ENCODE results near the gene OR3A2.

DNA sequence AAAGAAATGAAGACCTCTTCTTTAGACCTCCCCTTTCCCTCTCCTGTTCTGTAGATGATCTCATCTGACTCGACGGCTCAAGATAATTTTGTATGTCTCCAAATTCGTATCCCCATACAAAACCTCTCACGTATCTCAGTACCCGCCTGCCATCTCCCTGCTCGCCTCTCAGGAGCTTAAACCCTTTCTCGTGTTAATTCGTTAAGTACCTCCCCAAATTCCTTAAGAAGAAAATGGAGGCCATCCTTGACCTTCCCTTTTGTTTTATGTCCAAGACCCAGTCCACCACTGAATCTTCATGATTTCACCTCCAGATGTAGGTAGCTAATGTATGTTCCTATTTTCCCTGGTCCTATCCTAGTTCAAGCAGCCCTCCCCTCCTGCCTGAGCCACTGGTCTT lies 129.5 kb downstream of the OR3A2 start:
- TF ChIP-seq, protein P1, sequence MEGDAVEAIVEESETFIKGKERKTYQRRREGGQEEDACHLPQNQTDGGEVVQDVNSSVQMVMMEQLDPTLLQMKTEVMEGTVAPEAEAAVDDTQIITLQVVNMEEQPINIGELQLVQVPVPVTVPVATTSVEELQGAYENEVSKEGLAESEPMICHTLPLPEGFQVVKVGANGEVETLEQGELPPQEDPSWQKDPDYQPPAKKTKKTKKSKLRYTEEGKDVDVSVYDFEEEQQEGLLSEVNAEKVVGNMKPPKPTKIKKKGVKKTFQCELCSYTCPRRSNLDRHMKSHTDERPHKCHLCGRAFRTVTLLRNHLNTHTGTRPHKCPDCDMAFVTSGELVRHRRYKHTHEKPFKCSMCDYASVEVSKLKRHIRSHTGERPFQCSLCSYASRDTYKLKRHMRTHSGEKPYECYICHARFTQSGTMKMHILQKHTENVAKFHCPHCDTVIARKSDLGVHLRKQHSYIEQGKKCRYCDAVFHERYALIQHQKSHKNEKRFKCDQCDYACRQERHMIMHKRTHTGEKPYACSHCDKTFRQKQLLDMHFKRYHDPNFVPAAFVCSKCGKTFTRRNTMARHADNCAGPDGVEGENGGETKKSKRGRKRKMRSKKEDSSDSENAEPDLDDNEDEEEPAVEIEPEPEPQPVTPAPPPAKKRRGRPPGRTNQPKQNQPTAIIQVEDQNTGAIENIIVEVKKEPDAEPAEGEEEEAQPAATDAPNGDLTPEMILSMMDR (IDR thresholded peaks at IDR 0.05 in 2 of 3, conservative IDR thresholded peaks at IDR 0.05 in 1 of 3; ENCODE audit: insufficient read depth in 2 of 3, low read depth in 1 of 3, low read length in 3 of 3), result no peak
- no peak for TF ChIP-seq BDP1 (IDR thresholded peaks at IDR 0.05; ENCODE audit: insufficient read depth, insufficient read length)
- TF ChIP-seq, protein P2, sequence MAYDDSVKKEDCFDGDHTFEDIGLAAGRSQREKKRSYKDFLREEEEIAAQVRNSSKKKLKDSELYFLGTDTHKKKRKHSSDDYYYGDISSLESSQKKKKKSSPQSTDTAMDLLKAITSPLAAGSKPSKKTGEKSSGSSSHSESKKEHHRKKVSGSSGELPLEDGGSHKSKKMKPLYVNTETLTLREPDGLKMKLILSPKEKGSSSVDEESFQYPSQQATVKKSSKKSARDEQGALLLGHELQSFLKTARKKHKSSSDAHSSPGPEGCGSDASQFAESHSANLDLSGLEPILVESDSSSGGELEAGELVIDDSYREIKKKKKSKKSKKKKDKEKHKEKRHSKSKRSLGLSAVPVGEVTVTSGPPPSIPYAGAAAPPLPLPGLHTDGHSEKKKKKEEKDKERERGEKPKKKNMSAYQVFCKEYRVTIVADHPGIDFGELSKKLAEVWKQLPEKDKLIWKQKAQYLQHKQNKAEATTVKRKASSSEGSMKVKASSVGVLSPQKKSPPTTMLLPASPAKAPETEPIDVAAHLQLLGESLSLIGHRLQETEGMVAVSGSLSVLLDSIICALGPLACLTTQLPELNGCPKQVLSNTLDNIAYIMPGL (CRISPR knock-in tag; IDR thresholded peaks at IDR 0.05), result no peak
- TF ChIP-seq KDM1A (IDR thresholded peaks at IDR 0.05), result no peak
- no peak for TF ChIP-seq KAT7 (CRISPR knock-in tag; IDR thresholded peaks at IDR 0.05; ENCODE audit: borderline replicate concordance)
